Endothelial cell of umbilical vein (primary cell): ENCODE measurements around the gene CIRBP. TPM values are rescaled to one million over a fixed set of nuclear protein-coding genes. Genes with fewer than 3 reads are reported as not detected.

ENCODE experiments used
- BruUV-seq: library from RNA; stranded (reverse); fragments of 400-500 nt; replicated peaks from 2 replicates; lab custom pipeline; 2021; lab: Mats Ljungman, UMichigan
- CTCF ChIA-PET: fragments of 300-600, 350-600 bp; sonication (Branson Sonifier 250); formaldehyde crosslinking; loops from one replicate; lab custom pipeline; 2021; ENCODE audit warnings: antibody characterized with exemption, inconsistent platforms; lab: Charles Lee
- POLR2A ChIA-PET: fragments of 300-600, 350-600 bp; sonication (Branson Sonifier 250); formaldehyde crosslinking; loops from one replicate; lab custom pipeline; 2021; ENCODE audit warnings: antibody characterized with exemption, inconsistent platforms; lab: Charles Lee
- DNase-seq: peaks from one replicate; pipeline ENCODE4 v3.0.0-alpha.2; 2011; ENCODE audit warnings: low read depth, low spot score
- FAIRE-seq: peaks from 2 replicates; lab custom pipeline; 2011; peaks lifted over from hg19 to GRCh38; lab: Jason Lieb, UNC
- H2AFZ ChIP-seq: 2 replicates; pipeline ENCODE4 v1.6.0; 2012; ENCODE audit warnings: low read depth, low read length, control low read depth, inconsistent platforms
- H3K27ac ChIP-seq: 2 replicates; pipeline ENCODE4 v1.5.1; 2011; ENCODE audit warnings: low read depth, mild to moderate bottlenecking, control low read depth, low read length, moderate library complexity; ENCODE audit not compliant: insufficient read depth
- H3K27me3 ChIP-seq, 2 experiments: 2 replicates each; pipeline versions ENCODE4 v1.6.0 to v1.6.1; 2011; ENCODE audit warnings: low read length in 2 of 2, mixed read lengths in 1 of 2; ENCODE audit not compliant: control insufficient read depth in 2 of 2, insufficient read depth in 2 of 2
- H3K36me3 ChIP-seq, 2 experiments: 2 replicates in 1 of 2; 3 replicates in 1 of 2; pipeline ENCODE4 v1.5.1; 2011; ENCODE audit warnings: low read length in 2 of 2, mild to moderate bottlenecking in 1 of 2, moderate library complexity in 1 of 2; ENCODE audit not compliant: control insufficient read depth in 2 of 2, insufficient read depth in 2 of 2; ENCODE audit errors: extremely low read depth in 1 of 2
- H3K4me1 ChIP-seq: 3 replicates; pipeline ENCODE4 v1.5.1; 2011; ENCODE audit warnings: mild to moderate bottlenecking, low read length; ENCODE audit not compliant: control insufficient read depth, insufficient read depth; ENCODE audit errors: extremely low read depth
- H3K4me2 ChIP-seq: 2 replicates; pipeline ENCODE4 v1.6.1; 2011; ENCODE audit warnings: low read length, control low read depth, mixed read lengths; ENCODE audit not compliant: insufficient read depth
- H3K4me3 ChIP-seq, 3 experiments: fragments of 200-600 bp in 1 of 3; sonication (generic), shearing (Covaris generic) in 1 of 3; replicated peaks in 1 of 3; 2 replicates each; pipeline ENCODE4 v1.5.1; 2011 to 2016; ENCODE audit warnings: control low read depth in 3 of 3, low read length in 3 of 3, mild to moderate bottlenecking in 2 of 3, inconsistent platforms in 1 of 3, low read depth in 1 of 3, moderate library complexity in 1 of 3; ENCODE audit not compliant: insufficient read depth in 1 of 3
- H3K79me2 ChIP-seq: 2 replicates; pipeline ENCODE4 v1.6.0; 2012; ENCODE audit warnings: low read length, inconsistent platforms; ENCODE audit not compliant: control insufficient read depth, insufficient read depth
- H3K9ac ChIP-seq: replicated peaks from 2 replicates; pipeline ENCODE3; 2011; ENCODE audit warnings: low read length, control low read depth; ENCODE audit not compliant: insufficient read depth; ENCODE audit errors: extremely low read depth
- H3K9me1 ChIP-seq: replicated peaks from 3 replicates; pipeline ENCODE4 v1.6.0; 2011; ENCODE audit warnings: mild to moderate bottlenecking, low read length; ENCODE audit not compliant: control insufficient read depth, insufficient read depth; ENCODE audit errors: extremely low read depth
- H3K9me3 ChIP-seq: replicated peaks from 2 replicates; pipeline ENCODE4 v1.5.1; 2012; ENCODE audit warnings: low read length, inconsistent platforms; ENCODE audit not compliant: control insufficient read depth, insufficient read depth
- H4K20me1 ChIP-seq: replicated peaks from 2 replicates; pipeline ENCODE3; 2011; ENCODE audit warnings: mild to moderate bottlenecking, low read length; ENCODE audit not compliant: control insufficient read depth, insufficient read depth; ENCODE audit errors: extremely low read depth
- CTCF ChIP-seq, 2 donors: IDR thresholded peaks; 1 replicate in 1 of 2; 2 replicates in 1 of 2; pipeline ENCODE4 v1.5.1; 2011; ENCODE audit warnings: low read length in 2 of 2, mild to moderate bottlenecking in 2 of 2, moderate library complexity in 2 of 2, control low read depth in 1 of 2, inconsistent platforms in 1 of 2, low read depth in 1 of 2; ENCODE audit not compliant: insufficient read depth in 1 of 2; ENCODE audit errors: extremely low read depth in 1 of 2
- EZH2 ChIP-seq: IDR thresholded peaks from 2 replicates; pipeline ENCODE4 v1.6.1; 2012; ENCODE audit warnings: borderline replicate concordance, low read depth, mild to moderate bottlenecking, moderate library complexity, low read length, inconsistent platforms; ENCODE audit not compliant: severe bottlenecking
- FOS ChIP-seq: IDR thresholded peaks from 2 replicates; pipeline ENCODE4 v1.6.1; 2011; ENCODE audit warnings: mild to moderate bottlenecking, low read length, moderate library complexity, borderline replicate concordance; ENCODE audit not compliant: insufficient read depth
- JUN ChIP-seq: IDR thresholded peaks from 2 replicates; pipeline ENCODE4 v1.6.1; 2011; ENCODE audit warnings: borderline replicate concordance, low read depth; ENCODE audit not compliant: insufficient read length, insufficient read depth
- dilution Hi-C: fragments of 300-500 bp; cut with MboI; formaldehyde crosslinking; loops from one replicate; pipeline ENCODE4 v1.15.0; 2019; ENCODE audit warnings: low sequenced_read_pairs; ENCODE audit not compliant: extremely low pct_ligation_motif_present
- intact Hi-C: fragments of 100-400 bp; cut with micrococcal nuclease; formaldehyde crosslinking; loops from one replicate; pipeline ENCODE4 v1.10.0; 2022
- polyA plus RNA-seq, 4 experiments: library from polyadenylated mRNA; depleted of rRNA in 3 of 4; stranded (reverse) in 3 of 4; unstranded in 1 of 4; fragments of >200 nt; gene quantifications; 2 replicates each; pipeline versions ENCODE4 v1.2.1 to v1.2.3, GENCODE V29; 2011 to 2012; ENCODE audit warnings: missing spikeins in 1 of 4
- total RNA-seq: library from RNA; stranded (reverse); gene quantifications from 2 replicates; pipeline ENCODE4 v1.2.3, GENCODE V29; 2021

CIRBP gene
- total and polyA plus RNA-seq, 2 donors (not counting 3 experiments of a cell fraction or from before 2014, with no cell fraction given), result 225 to 439 TPM

GRCh38 chr19:1281569-1282287, 12.6 kb downstream of the CIRBP start:
- Histone ChIP-seq H3K9ac (no peak overlapping the region), H4K20me1 (no peaks in the 10 kb centered on the region), H2AFZ (no peak overlapping the region), H3K27ac (no peak overlapping the region), H3K4me2 (no peak overlapping the region), H3K4me3 (no peak overlapping the region), H3K36me3 (peaks cover 0 to 5% of the 10 kb centered on the region in 2 experiments), H3K9me1 (no peaks in the 10 kb centered on the region), H3K79me2 (peaks cover under 1% of the 10 kb centered on the region), H3K9me3 (no peaks in the 10 kb centered on the region), H3K4me1 (peaks cover under 1% of the 10 kb centered on the region), H3K27me3 (peaks cover 6 to 17% of the 10 kb centered on the region in 2 experiments)
- TF ChIP-seq JUN (no peak), CTCF (IDR thresholded peaks at IDR 0.05; ENCODE audit: extremely low read depth in 1 of 2, insufficient read depth in 1 of 2, low read depth in 1 of 2, low read length in 2 of 2) (no peak), EZH2 (no peak), FOS (no peak)
- DNase-seq (no peak), FAIRE-seq (no peak)
- POLR2A ChIA-PET, result no interaction called here
- intact Hi-C loops, result loop anchor here (5.0 kb wide), 1 partner anchor 231 kb away; the partner anchor contains the start of gene ADAMTSL5
- CTCF ChIA-PET, result no interaction called here
- dilution Hi-C loops, result no loop called here
- BruUV-seq, result no TSS peak
